Measurements from ENCODE around the gene TSPYL1.

TSPYL1 gene

DNA sequence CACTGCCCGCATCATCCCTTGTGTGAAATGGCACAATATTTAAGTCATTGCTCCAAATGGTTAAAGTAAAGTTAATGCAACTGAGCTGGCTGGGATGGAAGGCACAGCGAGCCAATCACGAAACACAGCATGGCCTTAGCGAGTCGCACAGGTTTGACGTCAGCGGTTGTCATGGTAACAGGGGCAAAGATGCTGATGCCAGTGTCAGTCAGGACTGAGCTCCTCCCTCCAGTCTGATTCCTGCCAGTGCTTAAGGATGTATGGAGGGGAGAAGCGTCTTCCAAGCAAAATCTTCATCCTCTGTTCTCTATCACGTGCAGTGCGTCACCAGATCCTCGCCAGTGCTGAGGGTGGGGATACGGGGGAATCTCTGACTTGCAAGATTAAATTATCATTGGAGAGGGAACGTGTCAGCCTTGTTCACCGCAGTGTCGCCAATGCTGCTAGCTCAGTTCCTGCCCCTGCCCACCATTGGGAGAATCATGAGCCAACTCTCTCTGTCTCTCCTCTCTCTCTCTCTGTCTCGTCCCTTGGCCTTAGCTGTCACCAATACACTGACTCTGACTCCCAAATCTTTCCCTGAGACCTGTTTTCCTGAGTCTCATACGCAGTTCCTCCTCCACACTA lies 50.3 kb downstream of the TSPYL1 start:
- Histone ChIP-seq H3K9ac (ENCODE audit: low read depth in 1 of 2, low read length in 2 of 2) (no peak overlapping the region), H3K4me3 (ENCODE audit: low read length in 2 of 2) (peak overlapping the region in 1 of 2 donors; percentile 26), H3K27ac (ENCODE audit: low read depth in 2 of 2, low read length in 2 of 2) (no peak overlapping the region), H3K36me3 (ENCODE audit: control insufficient read depth in 2 of 2, insufficient read depth in 2 of 2, low read length in 2 of 2) (peaks cover 0 to 6% of the 10 kb centered on the region in 2 donors), H3K27me3 (ENCODE audit: control insufficient read depth in 2 of 2, insufficient read depth in 2 of 2, low read length in 2 of 2) (no peaks in the 10 kb centered on the region), H3K4me1 (ENCODE audit: control insufficient read depth in 2 of 2, insufficient read depth in 2 of 2, low read length in 2 of 2) (no peaks in the 10 kb centered on the region), H3K9me3 (ENCODE audit: control insufficient read depth in 2 of 2, low read length in 2 of 2) (no peaks in the 10 kb centered on the region)

Measured in mucosa of rectum (tissue), 2 donors.